Activated gamma-delta T cell (primary cell): ENCODE results near the gene CFAP90.

Experiments
- DNase-seq: peaks from one replicate; lab custom pipeline; 2025; lab: John Stamatoyannopoulos, UW

The CFAP90 gene

DNA sequence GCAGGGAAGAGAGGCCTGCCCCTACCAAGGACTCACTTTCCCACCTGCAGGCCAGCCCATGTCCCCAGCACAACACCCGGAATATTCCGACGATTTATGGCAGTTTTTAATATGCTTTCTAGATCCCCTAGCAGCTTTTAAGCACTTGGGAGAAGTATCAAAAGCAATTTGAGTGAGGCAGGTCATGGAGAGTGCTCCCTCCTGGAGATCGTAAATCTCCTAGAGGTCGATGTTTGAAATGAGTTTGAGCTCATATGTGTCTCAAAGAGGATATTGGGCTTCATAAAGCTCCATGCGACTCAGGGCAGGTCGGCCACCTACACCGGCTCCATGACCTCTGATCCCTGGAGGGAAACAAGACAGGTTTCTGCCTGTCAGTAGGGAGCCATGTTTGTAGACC, 27.3 kb downstream of the CFAP90 start:
- DNase-seq: no peak

DNA sequence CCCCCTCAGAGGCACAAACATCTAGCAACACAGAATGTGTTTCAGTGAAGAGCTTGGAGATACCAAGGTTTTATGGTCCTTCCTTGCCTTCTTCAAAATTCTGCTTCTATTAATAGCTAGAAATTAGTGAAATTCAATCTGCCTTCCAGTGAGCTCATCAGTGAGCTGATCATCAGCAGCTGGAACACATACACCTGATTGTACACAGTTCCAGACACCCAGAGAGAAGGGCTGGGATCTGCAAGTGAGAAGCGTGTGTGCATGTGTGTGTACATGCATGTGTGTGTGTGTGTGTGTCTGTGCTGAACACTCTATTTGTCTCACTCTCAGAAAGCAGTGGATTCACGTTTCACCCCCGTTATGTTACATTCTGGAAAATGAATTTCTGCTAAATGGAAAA, 28.5 kb downstream of the CFAP90 start:
- no peak for DNase-seq

DNA sequence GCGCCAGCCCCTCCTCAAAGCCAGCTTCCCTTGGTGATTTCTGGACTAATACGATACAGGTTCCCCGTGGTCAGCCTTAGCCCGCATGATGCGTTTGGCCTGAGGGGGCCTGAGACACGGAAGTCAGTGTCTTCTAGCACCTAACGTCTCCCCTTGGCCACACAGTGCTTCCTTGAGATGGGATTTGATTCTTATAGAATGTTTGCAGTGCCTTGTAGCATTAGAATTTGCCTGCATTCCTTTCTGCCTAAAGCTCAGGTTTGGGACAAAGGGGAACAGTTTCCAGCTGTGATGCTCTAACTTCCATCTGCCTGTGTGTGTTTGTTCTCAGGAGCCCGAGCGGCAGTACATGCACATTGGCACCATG, 34.4 kb downstream of the CFAP90 start:
- no peak for DNase-seq

GRCh38 chr5:7815892-7816534, 34.9 kb downstream of the CFAP90 start:
- DNase-seq: no peak

- DNase-seq: no peak
Measured at GRCh38 chr5:7814816-7815215, 36.1 kb downstream of the CFAP90 start.

DNA sequence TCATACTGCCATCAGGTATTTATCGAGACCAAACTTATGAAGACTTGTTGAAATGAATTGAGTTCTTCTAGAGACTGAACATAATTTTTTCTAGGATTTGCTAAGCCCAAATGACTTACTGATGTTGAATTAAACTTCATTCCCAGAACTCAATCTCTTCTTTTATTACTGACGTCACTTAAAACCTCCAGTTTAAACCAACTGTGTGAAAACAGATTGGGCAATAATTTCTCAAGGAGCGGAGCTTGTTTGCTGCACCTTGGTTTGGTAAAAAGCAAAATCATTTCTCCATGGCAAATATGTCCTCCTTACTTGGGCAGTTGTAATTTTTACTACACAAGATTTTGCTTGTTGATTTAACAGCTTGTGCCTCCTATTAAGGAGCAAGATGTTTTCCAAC, 37.4 kb downstream of the CFAP90 start:
- DNase-seq: no peak

GRCh38 chr5:7813007-7813406, 37.9 kb downstream of the CFAP90 start:
- DNase-seq: no peak

DNA sequence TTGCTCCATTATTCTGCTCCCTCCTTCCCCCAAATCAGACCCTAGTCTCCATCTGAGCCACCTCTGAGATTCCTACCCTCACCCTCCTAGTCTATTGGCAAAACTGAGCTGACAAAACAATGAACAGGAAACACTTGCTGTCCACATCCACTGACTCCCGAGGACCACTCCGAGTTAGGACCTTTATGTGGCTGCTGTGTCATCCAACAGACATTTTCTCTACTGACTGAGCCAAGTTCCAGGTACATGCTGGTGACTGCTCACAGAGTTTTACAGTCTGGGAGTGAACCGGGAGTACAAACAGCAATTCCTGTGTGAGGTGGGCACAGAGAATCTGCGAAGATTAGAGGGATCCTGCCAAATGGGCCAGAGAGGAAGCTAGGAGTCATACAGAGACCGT, 39.2 kb downstream of the CFAP90 start:
- DNase-seq: no peak

DNA sequence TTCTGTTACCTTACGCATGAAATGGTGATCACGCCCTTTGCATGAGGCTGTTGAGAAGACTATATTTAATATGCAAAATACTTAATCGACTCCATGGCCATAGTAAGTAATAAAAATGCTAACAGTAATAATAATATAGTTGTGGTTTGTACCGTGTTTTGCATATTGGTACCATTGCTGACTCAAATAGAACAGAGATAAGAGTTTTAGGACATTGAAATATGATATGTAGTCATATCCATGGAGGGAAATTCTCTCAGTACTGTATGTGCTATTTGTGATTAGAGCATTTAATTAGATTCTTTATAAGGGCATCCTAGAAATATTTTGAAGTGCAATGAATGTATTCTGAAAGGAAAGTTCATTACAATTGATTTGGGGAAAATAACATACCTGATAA, 41.9 kb downstream of the CFAP90 start:
- DNase-seq: no peak

GRCh38 chr5:7805379-7805778, 45.6 kb downstream of the CFAP90 start:
- no peak for DNase-seq

DNA sequence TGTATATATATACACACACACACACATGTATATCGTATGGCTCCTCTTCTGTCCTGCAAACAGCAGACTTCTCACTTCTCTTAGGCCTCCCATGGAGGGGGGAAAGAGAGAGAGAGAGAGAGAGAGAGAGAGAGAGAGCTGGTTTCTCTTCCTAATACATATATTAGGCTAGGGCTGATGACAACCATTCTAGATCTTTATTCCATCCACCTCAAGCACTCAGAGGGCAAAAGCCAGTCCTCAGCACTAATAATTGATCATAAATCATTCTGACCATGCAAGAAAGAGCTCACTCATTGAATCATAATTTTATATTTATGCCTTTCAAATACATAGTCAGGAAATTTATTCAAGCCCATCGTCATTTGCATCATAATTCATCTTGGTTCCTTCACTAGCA, 47.0 kb downstream of the CFAP90 start:
- DNase-seq: no peak

DNA sequence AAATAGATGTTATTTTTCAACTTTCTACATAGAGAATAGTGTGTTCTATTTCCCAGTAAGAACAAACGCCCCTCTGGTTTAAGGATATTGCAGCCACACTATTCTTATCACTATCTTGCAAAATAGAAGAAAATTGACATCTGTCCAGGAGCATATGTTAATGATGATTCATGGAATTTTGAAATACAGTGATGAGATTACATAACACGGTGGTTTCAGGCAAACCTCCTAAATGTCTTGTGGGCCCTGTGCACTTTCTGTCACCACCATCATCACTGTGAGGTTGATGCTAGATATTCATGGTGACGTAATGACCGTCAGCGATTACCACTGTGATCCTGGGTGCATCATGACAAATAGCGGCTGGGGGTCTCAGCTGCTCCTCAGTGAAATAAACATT, 48.1 kb downstream of the CFAP90 start:
- DNase-seq: no peak

DNA sequence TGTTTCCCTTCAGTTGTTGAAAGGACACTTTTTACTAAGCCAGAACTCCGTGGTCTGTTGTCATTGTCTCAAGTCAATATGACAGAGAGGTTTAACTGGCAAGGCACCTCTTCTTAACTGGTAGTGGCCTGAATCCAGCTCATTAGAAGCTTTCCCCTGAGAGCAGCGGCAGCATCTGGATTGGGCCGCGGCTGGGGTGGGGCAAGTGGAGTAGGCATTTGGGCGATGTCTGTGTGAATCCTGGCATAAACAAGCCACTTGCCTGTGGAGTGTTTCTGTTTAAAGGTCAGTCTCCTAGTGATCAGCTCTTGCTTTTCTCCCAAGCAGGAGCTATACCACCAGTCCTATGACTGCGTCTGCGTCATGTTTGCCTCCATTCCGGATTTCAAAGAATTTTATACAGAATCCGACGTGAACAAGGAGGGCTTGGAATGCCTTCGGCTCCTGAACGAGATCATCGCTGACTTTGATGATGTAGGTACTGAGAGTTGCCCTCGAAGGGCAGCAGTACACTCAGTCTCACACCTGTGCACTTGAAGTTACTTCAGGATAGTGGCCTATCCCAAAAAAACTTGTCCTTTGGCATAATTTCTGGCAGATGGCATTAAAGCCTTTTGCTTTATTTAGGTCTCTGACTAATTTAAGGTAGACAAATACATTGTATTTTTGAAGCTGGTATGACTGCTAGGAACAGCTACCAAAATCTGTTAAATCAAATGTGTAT, 48.9 kb downstream of the CFAP90 start:
- no peak for DNase-seq

DNA sequence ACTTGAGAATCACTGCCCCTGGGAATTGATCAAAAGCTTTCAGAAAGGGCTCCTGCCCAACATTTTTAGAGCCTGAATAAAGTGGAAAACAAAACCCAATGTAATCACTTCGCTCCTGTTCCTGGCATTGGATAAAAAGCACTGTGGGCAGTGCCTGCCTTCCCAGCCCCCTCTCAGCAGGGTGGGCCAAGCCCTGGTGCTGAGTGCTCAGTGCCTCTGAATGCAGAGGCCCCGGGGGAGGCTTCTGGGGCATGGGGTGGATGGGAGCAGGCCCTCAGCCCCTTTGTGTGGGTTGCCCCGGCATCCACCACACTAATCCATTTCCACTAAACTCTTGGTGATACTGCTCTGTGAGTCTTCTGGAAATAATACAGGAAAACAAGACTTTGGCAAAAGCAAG, 55.6 kb downstream of the CFAP90 start:
- DNase-seq: no peak

DNA sequence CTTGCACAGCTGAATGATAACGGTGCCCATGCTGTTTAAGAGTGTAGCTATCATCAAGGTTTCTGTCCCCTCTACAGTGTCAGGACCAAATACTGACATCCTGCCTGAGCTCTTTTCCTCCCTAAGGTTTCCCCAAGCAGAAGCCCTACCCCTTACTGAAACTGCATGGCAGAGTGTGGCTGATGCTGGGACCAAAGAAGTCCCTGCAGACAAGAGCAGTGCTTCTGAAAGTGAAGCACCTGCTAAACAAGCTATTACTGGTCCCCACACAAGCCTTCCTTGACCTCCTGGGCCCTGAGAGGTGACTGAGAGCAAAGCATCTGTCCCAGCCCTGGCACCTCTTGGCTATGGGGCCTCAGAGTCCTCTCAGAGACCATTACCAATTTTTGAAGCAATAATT, 56.1 kb downstream of the CFAP90 start:
- no peak for DNase-seq

DNA sequence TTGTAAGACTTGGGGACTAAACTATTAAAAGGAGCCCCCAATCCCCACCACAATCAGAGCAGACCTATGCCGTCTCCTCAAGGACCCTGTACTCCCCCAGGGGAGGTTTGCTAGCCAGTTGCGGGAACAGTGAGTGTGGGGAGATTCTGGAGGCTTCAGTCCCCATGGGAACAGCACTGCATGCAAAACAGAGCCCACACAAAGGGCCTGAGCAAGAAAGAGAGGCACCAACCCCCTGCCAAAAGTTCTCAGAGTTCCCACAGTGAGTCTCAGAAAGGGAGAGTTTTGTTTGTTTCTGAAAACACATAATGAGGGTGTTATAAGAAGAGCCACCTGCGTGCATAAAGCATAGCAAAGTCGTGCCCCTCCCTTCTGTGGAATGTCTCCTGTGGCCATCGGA, 56.6 kb downstream of the CFAP90 start:
- no peak for DNase-seq

DNA sequence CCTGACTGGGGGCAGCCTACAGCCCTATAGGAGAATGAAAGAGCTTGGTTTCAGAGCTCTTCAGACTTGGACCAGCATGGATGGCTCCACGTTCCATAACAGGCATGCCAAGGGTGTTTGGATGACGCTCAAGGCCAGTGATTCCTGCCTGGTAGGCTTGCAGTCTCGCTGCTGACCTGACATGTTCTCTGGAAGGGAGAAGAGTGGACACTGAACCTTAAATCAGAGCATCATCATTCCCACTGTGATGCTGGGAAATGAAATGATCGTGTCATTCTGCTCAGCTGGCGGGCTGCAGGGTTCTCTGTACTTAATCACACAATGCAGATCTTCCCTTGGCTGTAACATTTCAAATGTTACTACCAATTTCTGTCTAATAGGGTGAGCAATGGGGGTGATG, 57.0 kb downstream of the CFAP90 start:
- DNase-seq: no peak

- no peak for DNase-seq
Measured at GRCh38 chr5:7789567-7789966, 61.4 kb downstream of the CFAP90 start.

DNA sequence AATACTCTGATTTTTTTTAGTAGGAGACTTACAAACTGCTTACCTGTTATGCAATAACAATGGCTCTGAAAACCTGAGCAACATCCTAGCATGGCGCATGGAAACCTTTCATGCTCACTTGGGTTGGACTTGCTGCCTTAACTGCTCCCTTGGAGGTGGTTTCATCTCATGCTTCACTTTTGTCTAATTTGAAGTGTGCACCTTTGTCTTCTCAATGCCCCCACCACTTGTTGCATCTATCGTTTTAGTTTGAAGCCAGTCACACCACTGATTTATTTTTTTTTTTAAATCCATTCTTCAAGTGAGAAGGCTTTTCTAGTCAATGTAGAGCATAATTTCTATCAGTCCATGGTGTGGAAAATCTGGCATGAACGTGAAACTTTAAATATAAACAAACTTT, 63.2 kb downstream of the CFAP90 start:
- no peak for DNase-seq

DNA sequence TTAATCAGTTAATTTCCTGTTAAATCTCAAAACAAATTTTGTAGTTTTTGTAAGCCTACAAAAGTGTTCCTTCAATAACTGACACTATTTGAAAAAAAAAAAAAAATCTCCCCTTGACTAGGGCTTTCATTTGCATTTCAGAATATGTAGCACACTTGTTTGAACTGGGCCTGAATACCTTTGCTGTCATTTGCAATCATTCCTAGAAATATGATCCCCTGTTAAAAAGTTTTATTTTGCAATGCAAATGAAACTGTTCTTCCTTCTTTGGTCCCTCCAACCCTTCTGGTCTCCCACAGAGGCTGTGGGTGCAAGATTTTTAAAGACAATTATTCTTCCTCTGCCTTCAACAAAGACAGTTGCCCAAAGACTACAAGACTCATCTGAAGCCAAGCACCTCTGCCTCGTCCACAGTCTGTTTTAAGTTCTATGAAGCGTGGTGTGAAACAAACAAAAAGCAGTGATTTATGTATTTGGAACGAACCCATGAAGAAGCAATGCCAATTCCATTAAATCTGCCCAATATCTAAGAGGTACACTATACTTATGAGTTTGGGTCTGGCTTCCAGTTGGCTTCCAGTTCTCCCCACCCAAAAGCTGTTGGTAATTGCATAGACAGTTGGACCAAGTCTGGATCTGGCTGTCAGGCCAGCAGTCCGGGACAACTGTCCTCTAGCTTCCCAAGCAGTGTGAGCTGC, 66.1 kb downstream of the CFAP90 start:
- no peak for DNase-seq

- DNase-seq: no peak
Measured at GRCh38 chr5:7781899-7782298, 69.0 kb downstream of the CFAP90 start.
